ENCODE results near the gene RAB6B. TPM values are rescaled to one million over a fixed set of nuclear protein-coding genes. Genes with fewer than 3 reads are reported as not detected.

RAB6B gene
- total RNA-seq, 1 donor from 2014 or later: 11.3 TPM

GRCh38 chr3:133878518-133878917 lies 17.2 kb downstream of the RAB6B start:
- no peak for DNase-seq (ENCODE audit: extremely low spot score, unreplicated experiment)
- Mint-ChIP-seq H3K27ac (ENCODE audit: unreplicated experiment) (no peak overlapping the region), H3K27me3 (ENCODE audit: unreplicated experiment) (no peaks in the 10 kb centered on the region), H3K4me3 (ENCODE audit: unreplicated experiment) (no peak overlapping the region), H3K36me3 (ENCODE audit: unreplicated experiment) (peaks cover 2% of the 10 kb centered on the region), H3K4me1 (ENCODE audit: unreplicated experiment) (no peaks in the 10 kb centered on the region), H3K9me3 (ENCODE audit: unreplicated experiment) (peaks cover 13% of the 10 kb centered on the region)
- no peak for TF ChIP-seq CTCF (IDR thresholded peaks at IDR 0.05)

DNA sequence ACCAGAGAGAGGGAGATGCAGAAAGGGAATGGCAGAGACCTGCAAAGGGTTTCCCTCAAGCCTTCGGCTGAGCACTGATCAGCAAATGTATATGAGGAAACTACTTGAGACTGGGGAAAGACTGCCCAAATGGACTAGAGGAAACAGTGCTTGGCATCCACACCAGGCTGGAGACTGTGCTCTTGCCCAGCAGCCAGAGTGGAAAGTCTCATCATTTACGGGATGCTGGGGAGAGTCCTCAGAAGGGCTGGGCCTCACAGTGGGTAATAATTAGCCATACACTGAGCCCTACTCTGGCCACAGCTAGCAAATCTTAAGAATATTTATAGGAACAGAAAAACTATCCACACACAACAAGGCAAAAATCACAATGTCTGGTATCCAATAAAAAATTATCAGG lies 18.5 kb downstream of the RAB6B start:
- Mint-ChIP-seq H3K4me3 (ENCODE audit: unreplicated experiment) (no peak overlapping the region), H3K4me1 (ENCODE audit: unreplicated experiment) (no peaks in the 10 kb centered on the region), H3K9me3 (ENCODE audit: unreplicated experiment) (peaks cover 13% of the 10 kb centered on the region), H3K27ac (ENCODE audit: unreplicated experiment) (no peak overlapping the region), H3K36me3 (ENCODE audit: unreplicated experiment) (peaks cover 2% of the 10 kb centered on the region), H3K27me3 (ENCODE audit: unreplicated experiment) (no peaks in the 10 kb centered on the region)
- no peak for DNase-seq (ENCODE audit: extremely low spot score, unreplicated experiment)
- no peak for TF ChIP-seq CTCF (IDR thresholded peaks at IDR 0.05)

GRCh38 chr3:133874761-133875438 lies 20.8 kb downstream of the RAB6B start:
- TF ChIP-seq CTCF (IDR thresholded peaks at IDR 0.05): no peak
- Mint-ChIP-seq H3K27me3 (ENCODE audit: unreplicated experiment) (no peaks in the 10 kb centered on the region), H3K4me1 (ENCODE audit: unreplicated experiment) (no peaks in the 10 kb centered on the region), H3K27ac (ENCODE audit: unreplicated experiment) (no peak overlapping the region), H3K9me3 (ENCODE audit: unreplicated experiment) (peaks cover 13% of the 10 kb centered on the region), H3K36me3 (ENCODE audit: unreplicated experiment) (peaks cover 2% of the 10 kb centered on the region), H3K4me3 (ENCODE audit: unreplicated experiment) (no peak overlapping the region)
- DNase-seq (ENCODE audit: extremely low spot score, unreplicated experiment): no peak

DNA sequence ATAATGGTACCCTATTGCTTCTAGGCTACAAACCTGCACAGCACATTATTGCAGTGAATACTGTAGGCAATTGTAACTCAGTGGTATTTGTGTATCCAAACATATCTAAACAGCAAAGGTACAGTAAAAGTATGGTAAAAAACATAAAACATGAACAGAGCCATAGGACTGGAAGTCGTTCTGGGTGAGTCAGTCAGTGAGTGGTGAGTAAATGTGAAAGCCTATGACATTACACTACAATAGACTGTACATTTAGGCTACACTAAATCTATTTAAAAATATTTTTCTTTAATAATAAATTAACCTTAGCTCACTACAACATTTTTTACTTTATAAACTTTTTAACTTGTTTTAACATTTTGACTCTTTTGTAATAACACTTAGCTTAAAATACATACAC lies 21.3 kb downstream of the RAB6B start:
- Mint-ChIP-seq H3K4me3 (ENCODE audit: unreplicated experiment) (no peak overlapping the region), H3K4me1 (ENCODE audit: unreplicated experiment) (no peaks in the 10 kb centered on the region), H3K9me3 (ENCODE audit: unreplicated experiment) (peaks cover 13% of the 10 kb centered on the region), H3K36me3 (ENCODE audit: unreplicated experiment) (peaks cover 2% of the 10 kb centered on the region), H3K27ac (ENCODE audit: unreplicated experiment) (no peak overlapping the region), H3K27me3 (ENCODE audit: unreplicated experiment) (no peaks in the 10 kb centered on the region)
- TF ChIP-seq CTCF (IDR thresholded peaks at IDR 0.05): no peak
- no peak for DNase-seq (ENCODE audit: extremely low spot score, unreplicated experiment)

DNA sequence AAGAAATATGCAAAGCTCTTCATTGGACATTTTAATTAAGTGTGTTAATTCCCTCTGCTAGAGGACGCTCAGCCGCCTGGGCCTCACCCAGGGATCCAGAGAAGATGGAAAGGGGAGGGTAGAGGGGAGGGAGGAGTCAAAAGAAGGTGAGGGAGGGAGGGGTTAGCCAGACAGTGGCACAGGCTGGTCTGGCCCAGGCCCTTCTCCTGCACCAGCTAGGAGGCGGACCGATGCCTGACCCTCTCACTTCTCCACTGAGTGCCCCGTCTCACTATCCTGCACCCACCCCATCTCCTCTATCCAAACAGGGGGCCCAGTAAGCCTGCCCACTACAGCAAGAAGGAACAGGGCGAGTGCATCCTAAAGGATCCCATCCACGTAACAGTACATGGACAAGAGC lies 22.9 kb downstream of the RAB6B start:
- no peak for TF ChIP-seq CTCF (IDR thresholded peaks at IDR 0.05)
- no peaks in the 10 kb centered on the region for H3K4me1 Mint-ChIP-seq (ENCODE audit: unreplicated experiment)
- no peak for DNase-seq (ENCODE audit: extremely low spot score, unreplicated experiment)
- H3K27ac Mint-ChIP-seq (ENCODE audit: unreplicated experiment): no peak overlapping the region
- H3K9me3 Mint-ChIP-seq (ENCODE audit: unreplicated experiment): peaks cover under 1% of the 10 kb centered on the region
- H3K4me3 Mint-ChIP-seq (ENCODE audit: unreplicated experiment): no peak overlapping the region
- H3K36me3 Mint-ChIP-seq (ENCODE audit: unreplicated experiment): no peaks in the 10 kb centered on the region
- no peaks in the 10 kb centered on the region for H3K27me3 Mint-ChIP-seq (ENCODE audit: unreplicated experiment)

Data from osteocyte (in vitro differentiated cells).